ENCODE data around the gene POC1B.

The POC1B gene

GRCh38 chr12:89384807-89385206, 141.0 kb downstream of the POC1B start:
- Histone ChIP-seq H3K4me1 (ENCODE audit: control insufficient read depth in 1 of 2, insufficient read depth in 1 of 2, low read depth in 1 of 2, low read length in 1 of 2) (peaks cover 36 to 52% of the 10 kb centered on the region in 2 experiments), H3K27ac (peak overlapping the region; percentile 71), H3K27me3 (no peaks in the 10 kb centered on the region), H3K36me3 (no peaks in the 10 kb centered on the region), H3K4me3 (ENCODE audit: low read depth in 1 of 2, low read length in 1 of 2) (no peak overlapping the region), H3K9me3 (no peaks in the 10 kb centered on the region)
- TF ChIP-seq CTCF (IDR thresholded peaks at IDR 0.05): no peak

GRCh38 chr12:89384050-89384758, 141.6 kb downstream of the POC1B start:
- no peak for TF ChIP-seq CTCF (IDR thresholded peaks at IDR 0.05)
- Histone ChIP-seq H3K27me3 (no peaks in the 10 kb centered on the region), H3K4me3 (ENCODE audit: low read depth in 1 of 2, low read length in 1 of 2) (no peak overlapping the region), H3K36me3 (no peaks in the 10 kb centered on the region), H3K27ac (peak overlapping the region; percentile 71), H3K4me1 (ENCODE audit: control insufficient read depth in 1 of 2, insufficient read depth in 1 of 2, low read depth in 1 of 2, low read length in 1 of 2) (peaks cover 31 to 46% of the 10 kb centered on the region in 2 experiments), H3K9me3 (no peaks in the 10 kb centered on the region)

- Histone ChIP-seq H3K27me3 (no peaks in the 10 kb centered on the region), H3K27ac (peak overlapping the region; percentile 71), H3K9me3 (no peaks in the 10 kb centered on the region), H3K4me3 (ENCODE audit: low read depth in 1 of 2, low read length in 1 of 2) (no peak overlapping the region), H3K36me3 (no peaks in the 10 kb centered on the region), H3K4me1 (ENCODE audit: control insufficient read depth in 1 of 2, insufficient read depth in 1 of 2, low read depth in 1 of 2, low read length in 1 of 2) (peaks cover 31 to 45% of the 10 kb centered on the region in 2 experiments)
- TF ChIP-seq CTCF (IDR thresholded peaks at IDR 0.05): no peak
Observed at GRCh38 chr12:89383235-89384049, 142.4 kb downstream of the POC1B start.

GRCh38 chr12:89382328-89382727, 143.5 kb downstream of the POC1B start:
- Histone ChIP-seq H3K27ac (peak overlapping the region; percentile 71), H3K4me1 (ENCODE audit: control insufficient read depth in 1 of 2, insufficient read depth in 1 of 2, low read depth in 1 of 2, low read length in 1 of 2) (peaks cover 31 to 45% of the 10 kb centered on the region in 2 experiments), H3K9me3 (no peaks in the 10 kb centered on the region), H3K36me3 (no peaks in the 10 kb centered on the region), H3K4me3 (ENCODE audit: low read depth in 1 of 2, low read length in 1 of 2) (no peak overlapping the region), H3K27me3 (no peaks in the 10 kb centered on the region)
- no peak for TF ChIP-seq CTCF (IDR thresholded peaks at IDR 0.05)

- H3K9me3 ChIP-seq: no peaks in the 10 kb centered on the region
- no peak for TF ChIP-seq CTCF (IDR thresholded peaks at IDR 0.05)
Observed at GRCh38 chr12:89379839-89380467, 145.9 kb downstream of the POC1B start.

More at GRCh38 chr12:89379839-89380467, 145.9 kb downstream of the POC1B start:
- peaks cover 27 to 32% of the 10 kb centered on the region in 2 experiments for H3K4me1 ChIP-seq (ENCODE audit: control insufficient read depth in 1 of 2, insufficient read depth in 1 of 2, low read depth in 1 of 2, low read length in 1 of 2)
- H3K36me3 ChIP-seq: no peaks in the 10 kb centered on the region
- H3K4me3 ChIP-seq (ENCODE audit: low read depth in 1 of 2, low read length in 1 of 2): no peak overlapping the region
- no peak overlapping the region for H3K27ac ChIP-seq
- H3K27me3 ChIP-seq: no peaks in the 10 kb centered on the region
